Liver (tissue), 9 donors: ENCODE results near the gene DIS3L2. TPM values are rescaled to one million over a fixed set of nuclear protein-coding genes. Genes with fewer than 3 reads are reported as not detected.

Experiments
- DNase-seq: peaks from one replicate; pipeline ENCODE4 v3.0.0-alpha.2; 2017; ENCODE audit warnings: low spot score
- H3K27ac ChIP-seq, 2 donors: one replicate each; pipeline ENCODE4 v1.7.0; 2013; ENCODE audit warnings: inconsistent platforms in 2 of 2, low read length in 2 of 2, control low read depth in 1 of 2, low read depth in 1 of 2, mild to moderate bottlenecking in 1 of 2
- H3K27me3 ChIP-seq, 4 donors: one replicate each; pipeline versions ENCODE4 v1.6.1 to v1.7.0; 2013; ENCODE audit warnings: low read length in 3 of 4, inconsistent platforms in 1 of 4, mild to moderate bottlenecking in 1 of 4, moderate library complexity in 1 of 4; ENCODE audit not compliant: control insufficient read depth in 4 of 4, insufficient read depth in 4 of 4
- H3K36me3 ChIP-seq, 4 donors: one replicate each; pipeline versions ENCODE4 v1.6.1 to v1.7.0; 2013; ENCODE audit warnings: low read length in 3 of 4, mild to moderate bottlenecking in 3 of 4, low read depth in 1 of 4, moderate library complexity in 1 of 4; ENCODE audit not compliant: control insufficient read depth in 4 of 4, insufficient read depth in 3 of 4
- H3K4me1 ChIP-seq, 4 donors: one replicate each; pipeline versions ENCODE4 v1.6.1 to v1.7.0; 2013; ENCODE audit warnings: low read length in 3 of 4, mild to moderate bottlenecking in 3 of 4, moderate library complexity in 1 of 4; ENCODE audit not compliant: control insufficient read depth in 4 of 4, insufficient read depth in 4 of 4
- H3K4me3 ChIP-seq, 3 donors: one replicate each; pipeline versions ENCODE4 v1.6.1 to v1.7.0; 2013; ENCODE audit warnings: low read length in 3 of 3, control low read depth in 1 of 3, low read depth in 1 of 3, mild to moderate bottlenecking in 1 of 3
- H3K9ac ChIP-seq, 2 donors: one replicate each; pipeline ENCODE4 v1.7.0; 2013; ENCODE audit warnings: low read length in 2 of 2, mild to moderate bottlenecking in 2 of 2, moderate library complexity in 2 of 2, control low read depth in 1 of 2, low read depth in 1 of 2
- H3K9me3 ChIP-seq, 4 donors: one replicate each; pipeline versions ENCODE4 v1.6.1 to v1.7.0; 2013; ENCODE audit warnings: low read length in 3 of 4; ENCODE audit not compliant: control insufficient read depth in 4 of 4
- EGR1 ChIP-seq, 2 donors: IDR thresholded peaks; 2 replicates each; pipeline ENCODE4 v1.6.1; 2016 to 2018; ENCODE audit warnings: antibody characterized with exemption in 2 of 2, low read depth in 2 of 2
- FOXA1 ChIP-seq: IDR thresholded peaks from 2 replicates; pipeline ENCODE4 v1.6.1; 2016; ENCODE audit warnings: antibody characterized with exemption
- FOXA2 ChIP-seq: IDR thresholded peaks from 2 replicates; pipeline ENCODE4 v1.6.1; 2016; ENCODE audit warnings: antibody characterized with exemption
- GABPA ChIP-seq, 2 donors: IDR thresholded peaks in 1 of 2; conservative IDR thresholded peaks in 1 of 2; 2 replicates each; pipeline ENCODE4 v1.6.1; 2016; ENCODE audit warnings: antibody characterized with exemption in 2 of 2, mild to moderate bottlenecking in 1 of 2, moderate library complexity in 1 of 2
- HNF4A ChIP-seq, 2 donors: conservative IDR thresholded peaks; 2 replicates each; pipeline ENCODE4 v1.6.1; 2016; ENCODE audit warnings: antibody characterized with exemption in 2 of 2, mild to moderate bottlenecking in 2 of 2
- HNF4G ChIP-seq: IDR thresholded peaks from 2 replicates; pipeline ENCODE4 v1.6.1; 2016; ENCODE audit warnings: antibody characterized with exemption
- JUND ChIP-seq, 2 donors: IDR thresholded peaks; 2 replicates each; pipeline ENCODE4 v1.6.1; 2016; ENCODE audit warnings: antibody characterized with exemption in 2 of 2
- NR2F2 ChIP-seq: IDR thresholded peaks from 2 replicates; pipeline ENCODE4 v1.6.1; 2016; ENCODE audit warnings: antibody characterized with exemption
- RXRA ChIP-seq, 2 donors: IDR thresholded peaks; 2 replicates each; pipeline ENCODE4 v1.6.1; 2017 to 2018; ENCODE audit warnings: antibody characterized with exemption in 2 of 2, mild to moderate bottlenecking in 1 of 2
- TAF1 ChIP-seq: conservative IDR thresholded peaks from 2 replicates; pipeline ENCODE4 v1.6.1; 2016; ENCODE audit warnings: antibody characterized with exemption, mild to moderate bottlenecking
- WGBS: extraction: QIAGEN DNeasy Blood & Tissue Kit; methylation state at CpG from one replicate; pipeline ENCODE4 v1.1.7; 2013; 5-methylcytosine and 5-hydroxymethylcytosine counted together
- polyA plus RNA-seq, 2 donors: library from polyadenylated mRNA; stranded (reverse) in 1 of 2; unstranded in 1 of 2; fragments of 200-250 nt in 1 of 2; fragments of >200 nt in 1 of 2; fragmentation: Nextera tagmentation in 1 of 2; extraction: Ambion mirVana in 1 of 2; gene quantifications; one replicate each; pipeline versions ENCODE4 v1.2.1 to v1.2.3, GENCODE V29; 2013 to 2015
- total RNA-seq, 2 donors: library from RNA; depleted of rRNA; stranded (reverse); fragments of >200 nt; gene quantifications; one replicate each; pipeline ENCODE4 v1.2.3, GENCODE V29; 2014
- TF ChIP-seq, protein P1 (sequence below): fragments of 150-350 bp; IDR thresholded peaks from 2 replicates; pipeline ENCODE4 v1.5.1; 2017; ENCODE audit warnings: improper control_type of control experiment, low read depth, low read length; ENCODE audit not compliant: missing input control
- TF ChIP-seq, protein P2 (sequence below): IDR thresholded peaks from 2 replicates; pipeline ENCODE4 v1.6.1; 2016; ENCODE audit warnings: antibody characterized with exemption, mild to moderate bottlenecking
- donor health status: healthy.
- donor health status: healthy.
- donor health status: healthy.
- donor health status: healthy.
- donor health status: healthy.

DIS3L2 gene
- total and polyA plus RNA-seq, 4 donors = 5.7 to 21.5 (median 8.8) TPM

GRCh38 chr2:232001073-232001472 lies 39.6 kb downstream of the DIS3L2 start:
- TF ChIP-seq, protein P1, sequence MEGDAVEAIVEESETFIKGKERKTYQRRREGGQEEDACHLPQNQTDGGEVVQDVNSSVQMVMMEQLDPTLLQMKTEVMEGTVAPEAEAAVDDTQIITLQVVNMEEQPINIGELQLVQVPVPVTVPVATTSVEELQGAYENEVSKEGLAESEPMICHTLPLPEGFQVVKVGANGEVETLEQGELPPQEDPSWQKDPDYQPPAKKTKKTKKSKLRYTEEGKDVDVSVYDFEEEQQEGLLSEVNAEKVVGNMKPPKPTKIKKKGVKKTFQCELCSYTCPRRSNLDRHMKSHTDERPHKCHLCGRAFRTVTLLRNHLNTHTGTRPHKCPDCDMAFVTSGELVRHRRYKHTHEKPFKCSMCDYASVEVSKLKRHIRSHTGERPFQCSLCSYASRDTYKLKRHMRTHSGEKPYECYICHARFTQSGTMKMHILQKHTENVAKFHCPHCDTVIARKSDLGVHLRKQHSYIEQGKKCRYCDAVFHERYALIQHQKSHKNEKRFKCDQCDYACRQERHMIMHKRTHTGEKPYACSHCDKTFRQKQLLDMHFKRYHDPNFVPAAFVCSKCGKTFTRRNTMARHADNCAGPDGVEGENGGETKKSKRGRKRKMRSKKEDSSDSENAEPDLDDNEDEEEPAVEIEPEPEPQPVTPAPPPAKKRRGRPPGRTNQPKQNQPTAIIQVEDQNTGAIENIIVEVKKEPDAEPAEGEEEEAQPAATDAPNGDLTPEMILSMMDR = no peak
- TF ChIP-seq EGR1 (IDR thresholded peaks at IDR 0.05; ENCODE audit: low read depth in 2 of 2) (no peak), TAF1 (no peak), JUND (IDR thresholded peaks at IDR 0.05) (no peak), HNF4G (no peak)
- TF ChIP-seq, protein P2, sequence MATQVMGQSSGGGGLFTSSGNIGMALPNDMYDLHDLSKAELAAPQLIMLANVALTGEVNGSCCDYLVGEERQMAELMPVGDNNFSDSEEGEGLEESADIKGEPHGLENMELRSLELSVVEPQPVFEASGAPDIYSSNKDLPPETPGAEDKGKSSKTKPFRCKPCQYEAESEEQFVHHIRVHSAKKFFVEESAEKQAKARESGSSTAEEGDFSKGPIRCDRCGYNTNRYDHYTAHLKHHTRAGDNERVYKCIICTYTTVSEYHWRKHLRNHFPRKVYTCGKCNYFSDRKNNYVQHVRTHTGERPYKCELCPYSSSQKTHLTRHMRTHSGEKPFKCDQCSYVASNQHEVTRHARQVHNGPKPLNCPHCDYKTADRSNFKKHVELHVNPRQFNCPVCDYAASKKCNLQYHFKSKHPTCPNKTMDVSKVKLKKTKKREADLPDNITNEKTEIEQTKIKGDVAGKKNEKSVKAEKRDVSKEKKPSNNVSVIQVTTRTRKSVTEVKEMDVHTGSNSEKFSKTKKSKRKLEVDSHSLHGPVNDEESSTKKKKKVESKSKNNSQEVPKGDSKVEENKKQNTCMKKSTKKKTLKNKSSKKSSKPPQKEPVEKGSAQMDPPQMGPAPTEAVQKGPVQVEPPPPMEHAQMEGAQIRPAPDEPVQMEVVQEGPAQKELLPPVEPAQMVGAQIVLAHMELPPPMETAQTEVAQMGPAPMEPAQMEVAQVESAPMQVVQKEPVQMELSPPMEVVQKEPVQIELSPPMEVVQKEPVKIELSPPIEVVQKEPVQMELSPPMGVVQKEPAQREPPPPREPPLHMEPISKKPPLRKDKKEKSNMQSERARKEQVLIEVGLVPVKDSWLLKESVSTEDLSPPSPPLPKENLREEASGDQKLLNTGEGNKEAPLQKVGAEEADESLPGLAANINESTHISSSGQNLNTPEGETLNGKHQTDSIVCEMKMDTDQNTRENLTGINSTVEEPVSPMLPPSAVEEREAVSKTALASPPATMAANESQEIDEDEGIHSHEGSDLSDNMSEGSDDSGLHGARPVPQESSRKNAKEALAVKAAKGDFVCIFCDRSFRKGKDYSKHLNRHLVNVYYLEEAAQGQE = no peak
- Histone ChIP-seq H3K27ac (no peak overlapping the region), H3K9me3 (no peaks in the 10 kb centered on the region), H3K27me3 (no peaks in the 10 kb centered on the region), H3K4me1 (no peaks in the 10 kb centered on the region), H3K36me3 (no peaks in the 10 kb centered on the region), H3K4me3 (no peak overlapping the region), H3K9ac (no peak overlapping the region)
- DNase-seq = no peak
- 96% methylated on average over 1 of the region's 1 CpG for WGBS

GRCh38 chr2:232006253-232006652 lies 44.7 kb downstream of the DIS3L2 start:
- H3K9ac ChIP-seq = no peak overlapping the region
- no peaks in the 10 kb centered on the region for H3K27me3 ChIP-seq
- WGBS = 96% methylated on average over 3 of the region's 3 CpGs
- peaks cover 0 to 2% (median 0%) of the 10 kb centered on the region in 4 donors for H3K36me3 ChIP-seq
- no peak overlapping the region for H3K27ac ChIP-seq
- no peak for DNase-seq
- H3K9me3 ChIP-seq = no peaks in the 10 kb centered on the region
- H3K4me1 ChIP-seq = no peaks in the 10 kb centered on the region
- TF ChIP-seq RXRA (IDR thresholded peaks at IDR 0.05) = no peak
- TF ChIP-seq EGR1 (IDR thresholded peaks at IDR 0.05; ENCODE audit: low read depth in 2 of 2) = no peak
- TF ChIP-seq, protein P2 = no peak
- TF ChIP-seq NR2F2 = no peak
- no peak for TF ChIP-seq FOXA1
- TF ChIP-seq HNF4A (conservative IDR thresholded peaks at IDR 0.05) = no peak
- no peak for TF ChIP-seq GABPA (IDR thresholded peaks at IDR 0.05 in 1 of 2, conservative IDR thresholded peaks at IDR 0.05 in 1 of 2)
- no peak for TF ChIP-seq HNF4G
- no peak for TF ChIP-seq FOXA2
- no peak overlapping the region for H3K4me3 ChIP-seq
